ENCODE data around the gene UBE2K. TPM values are rescaled to one million over a fixed set of nuclear protein-coding genes. Genes with fewer than 3 reads are reported as not detected.
"Not testable (repeated sequence)": the region's sequence is repeated elsewhere in the genome, so short reads cannot be mapped to it uniquely, and the experiment has no call there.

Gene UBE2K
- total RNA-seq, 1 donor from 2014 or later: 87.5 TPM

DNA sequence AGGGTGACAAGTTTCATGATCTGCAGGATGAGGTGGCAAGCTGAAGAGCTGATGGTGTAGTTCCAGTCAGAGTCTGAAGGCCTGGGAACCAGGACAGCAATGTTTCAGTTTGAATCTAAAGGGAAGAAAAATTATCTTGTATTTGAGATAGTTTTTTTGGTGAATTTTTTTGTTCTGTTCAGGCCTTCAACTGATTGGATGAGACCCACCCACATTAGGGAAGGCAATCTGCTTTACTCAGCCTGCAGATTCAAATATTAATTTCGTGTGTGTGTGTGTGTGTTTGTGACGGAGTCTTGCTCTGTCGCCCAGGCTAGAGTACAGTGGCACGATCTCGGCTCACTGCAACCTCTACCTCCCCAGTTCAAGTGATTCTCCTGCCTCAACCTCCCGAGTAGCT is 37.2 kb upstream of the UBE2K start:
- H3K27ac Mint-ChIP-seq (ENCODE audit: unreplicated experiment): no peak overlapping the region
- no peaks in the 10 kb centered on the region for H3K36me3 Mint-ChIP-seq (ENCODE audit: low read depth)
- TF ChIP-seq, protein P1, sequence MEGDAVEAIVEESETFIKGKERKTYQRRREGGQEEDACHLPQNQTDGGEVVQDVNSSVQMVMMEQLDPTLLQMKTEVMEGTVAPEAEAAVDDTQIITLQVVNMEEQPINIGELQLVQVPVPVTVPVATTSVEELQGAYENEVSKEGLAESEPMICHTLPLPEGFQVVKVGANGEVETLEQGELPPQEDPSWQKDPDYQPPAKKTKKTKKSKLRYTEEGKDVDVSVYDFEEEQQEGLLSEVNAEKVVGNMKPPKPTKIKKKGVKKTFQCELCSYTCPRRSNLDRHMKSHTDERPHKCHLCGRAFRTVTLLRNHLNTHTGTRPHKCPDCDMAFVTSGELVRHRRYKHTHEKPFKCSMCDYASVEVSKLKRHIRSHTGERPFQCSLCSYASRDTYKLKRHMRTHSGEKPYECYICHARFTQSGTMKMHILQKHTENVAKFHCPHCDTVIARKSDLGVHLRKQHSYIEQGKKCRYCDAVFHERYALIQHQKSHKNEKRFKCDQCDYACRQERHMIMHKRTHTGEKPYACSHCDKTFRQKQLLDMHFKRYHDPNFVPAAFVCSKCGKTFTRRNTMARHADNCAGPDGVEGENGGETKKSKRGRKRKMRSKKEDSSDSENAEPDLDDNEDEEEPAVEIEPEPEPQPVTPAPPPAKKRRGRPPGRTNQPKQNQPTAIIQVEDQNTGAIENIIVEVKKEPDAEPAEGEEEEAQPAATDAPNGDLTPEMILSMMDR (IDR thresholded peaks at IDR 0.05): no peak
- peaks cover 8% of the 10 kb centered on the region for H3K4me1 Mint-ChIP-seq (ENCODE audit: low read depth)
- no peaks in the 10 kb centered on the region for H3K27me3 Mint-ChIP-seq (ENCODE audit: low read depth)
- H3K9me3 Mint-ChIP-seq (ENCODE audit: low read depth): no peaks in the 10 kb centered on the region
- no peak for DNase-seq (ENCODE audit: low spot score)
- no peak overlapping the region for H3K4me3 Mint-ChIP-seq (ENCODE audit: unreplicated experiment)

DNA sequence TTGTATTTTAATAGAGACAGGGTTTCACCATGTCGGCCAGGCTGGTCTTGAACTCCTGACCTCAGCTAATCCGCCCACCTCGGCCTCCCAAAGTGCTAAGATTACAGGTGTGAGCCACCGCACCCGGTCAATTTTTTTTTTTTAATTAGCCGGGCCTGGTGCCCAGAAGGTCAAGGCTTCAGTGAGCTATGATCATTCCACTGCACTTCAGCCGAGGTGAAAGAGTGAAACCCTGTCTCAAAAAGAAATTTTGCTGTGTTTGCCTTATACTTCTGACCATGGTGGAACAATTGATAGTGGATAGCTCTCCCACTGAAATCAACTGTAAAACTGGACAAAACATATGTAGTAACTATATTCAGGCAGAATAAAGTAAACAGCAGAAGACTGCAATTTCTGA is 35.3 kb upstream of the UBE2K start:
- Mint-ChIP-seq H3K27ac (ENCODE audit: unreplicated experiment) (no peak overlapping the region), H3K27me3 (ENCODE audit: low read depth) (no peaks in the 10 kb centered on the region)

DNA sequence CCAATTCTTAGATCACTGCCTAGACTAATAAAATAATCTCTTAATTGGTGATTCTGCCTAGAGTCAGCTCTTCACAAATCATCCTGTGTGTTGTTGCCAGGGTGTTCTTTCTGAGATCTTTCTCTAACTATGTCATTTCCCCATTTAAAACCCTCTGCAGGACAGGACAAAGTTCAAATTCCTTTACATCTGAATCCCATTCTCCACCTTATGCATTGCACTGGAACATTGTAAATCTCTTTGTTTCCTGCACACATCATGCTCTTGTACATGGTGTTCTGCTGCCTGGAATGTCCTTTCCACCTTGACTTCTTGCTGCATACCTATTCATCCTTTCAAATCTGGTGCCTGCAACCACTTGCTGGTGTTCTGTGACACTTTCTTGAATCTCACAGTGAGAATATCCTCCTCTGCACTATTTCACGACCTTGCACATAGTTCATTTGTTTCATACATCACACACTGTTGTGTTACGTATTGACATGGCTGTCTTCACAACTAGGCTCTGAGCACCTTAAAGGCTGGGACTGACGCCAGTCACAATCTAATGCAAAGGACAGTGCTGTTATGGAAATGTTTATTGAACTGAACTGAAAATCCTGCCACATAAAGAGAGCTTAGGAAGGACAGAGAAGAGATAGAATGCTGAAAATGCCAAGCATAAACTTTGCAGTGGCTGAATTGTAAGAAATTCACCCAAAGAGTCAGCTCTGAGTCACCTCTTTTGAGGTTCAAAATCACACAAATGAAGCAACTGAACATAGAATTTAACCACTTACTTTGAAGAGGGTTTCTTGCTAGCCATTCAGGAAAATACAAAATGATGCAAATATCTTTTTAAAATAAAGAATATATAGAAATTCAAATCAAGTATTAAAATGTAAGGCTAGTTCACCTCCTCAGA is 32.9 kb upstream of the UBE2K start:
- no peak for DNase-seq (ENCODE audit: low spot score)
- TF ChIP-seq, protein P1 (IDR thresholded peaks at IDR 0.05): no peak
- no peaks in the 10 kb centered on the region for H3K27me3 Mint-ChIP-seq (ENCODE audit: low read depth)
- peaks cover 8% of the 10 kb centered on the region for H3K4me1 Mint-ChIP-seq (ENCODE audit: low read depth)
- no peak overlapping the region for H3K27ac Mint-ChIP-seq (ENCODE audit: unreplicated experiment)
- H3K9me3 Mint-ChIP-seq (ENCODE audit: low read depth): no peaks in the 10 kb centered on the region
- H3K36me3 Mint-ChIP-seq (ENCODE audit: low read depth): no peaks in the 10 kb centered on the region
- H3K4me3 Mint-ChIP-seq (ENCODE audit: unreplicated experiment): no peak overlapping the region

More for the DNA sequence above, 35.3 kb upstream of the UBE2K start:
- TF ChIP-seq, protein P1 (IDR thresholded peaks at IDR 0.05): no peak
- no peak for DNase-seq (ENCODE audit: low spot score)
- no peaks in the 10 kb centered on the region for H3K9me3 Mint-ChIP-seq (ENCODE audit: low read depth)
- no peaks in the 10 kb centered on the region for H3K36me3 Mint-ChIP-seq (ENCODE audit: low read depth)
- H3K4me3 Mint-ChIP-seq (ENCODE audit: unreplicated experiment): no peak overlapping the region
- H3K4me1 Mint-ChIP-seq (ENCODE audit: low read depth): peaks cover 8% of the 10 kb centered on the region

GRCh38 chr4:39667706-39668105 is 30.2 kb upstream of the UBE2K start:
- H3K27me3 Mint-ChIP-seq (ENCODE audit: low read depth): no peaks in the 10 kb centered on the region
- no peaks in the 10 kb centered on the region for H3K36me3 Mint-ChIP-seq (ENCODE audit: low read depth)
- H3K9me3 Mint-ChIP-seq (ENCODE audit: low read depth): no peaks in the 10 kb centered on the region
- H3K27ac Mint-ChIP-seq (ENCODE audit: unreplicated experiment): no peak overlapping the region
- peaks cover 8% of the 10 kb centered on the region for H3K4me1 Mint-ChIP-seq (ENCODE audit: low read depth)
- TF ChIP-seq, protein P1 (IDR thresholded peaks at IDR 0.05): no peak
- DNase-seq (ENCODE audit: low spot score): no peak
- H3K4me3 Mint-ChIP-seq (ENCODE audit: unreplicated experiment): no peak overlapping the region

DNA sequence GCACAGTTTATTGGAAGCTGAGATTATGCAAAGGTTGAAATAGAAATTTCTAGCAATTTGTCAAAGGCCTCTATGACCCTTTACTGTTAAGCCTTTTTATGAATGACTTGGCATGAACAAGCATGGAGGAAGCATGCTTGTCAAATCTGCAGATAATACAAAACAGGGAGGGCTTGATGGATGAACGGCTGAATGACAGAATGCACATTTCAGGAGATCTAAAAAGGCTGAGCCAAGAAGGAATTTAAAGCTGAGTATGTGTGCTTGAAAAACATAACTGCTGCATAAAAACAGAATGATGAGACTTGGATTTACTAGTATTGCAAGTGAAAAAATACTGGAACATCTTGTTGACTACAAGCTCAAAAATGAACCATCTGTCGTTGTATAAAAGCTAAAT is 29.0 kb upstream of the UBE2K start:
- H3K27ac Mint-ChIP-seq (ENCODE audit: unreplicated experiment): no peak overlapping the region
- no peaks in the 10 kb centered on the region for H3K36me3 Mint-ChIP-seq (ENCODE audit: low read depth)
- TF ChIP-seq, protein P1 (IDR thresholded peaks at IDR 0.05): no peak
- H3K9me3 Mint-ChIP-seq (ENCODE audit: low read depth): no peaks in the 10 kb centered on the region
- H3K27me3 Mint-ChIP-seq (ENCODE audit: low read depth): no peaks in the 10 kb centered on the region
- no peak overlapping the region for H3K4me3 Mint-ChIP-seq (ENCODE audit: unreplicated experiment)
- DNase-seq (ENCODE audit: low spot score): no peak
- H3K4me1 Mint-ChIP-seq (ENCODE audit: low read depth): peaks cover 8% of the 10 kb centered on the region

GRCh38 chr4:39670296-39670695 is 27.6 kb upstream of the UBE2K start:
- DNase-seq (ENCODE audit: low spot score); H3K27me3 Mint-ChIP-seq (ENCODE audit: low read depth); H3K4me3 Mint-ChIP-seq (ENCODE audit: unreplicated experiment); H3K27ac Mint-ChIP-seq (ENCODE audit: unreplicated experiment); H3K4me1 Mint-ChIP-seq (ENCODE audit: low read depth); H3K9me3 Mint-ChIP-seq (ENCODE audit: low read depth); H3K36me3 Mint-ChIP-seq (ENCODE audit: low read depth): not testable (repeated sequence)

GRCh38 chr4:39675681-39676080 is 22.3 kb upstream of the UBE2K start:
- H3K9me3 Mint-ChIP-seq (ENCODE audit: low read depth); H3K4me3 Mint-ChIP-seq (ENCODE audit: unreplicated experiment); H3K36me3 Mint-ChIP-seq (ENCODE audit: low read depth); H3K27ac Mint-ChIP-seq (ENCODE audit: unreplicated experiment); DNase-seq (ENCODE audit: low spot score); H3K27me3 Mint-ChIP-seq (ENCODE audit: low read depth); H3K4me1 Mint-ChIP-seq (ENCODE audit: low read depth): not testable (repeated sequence)

DNA sequence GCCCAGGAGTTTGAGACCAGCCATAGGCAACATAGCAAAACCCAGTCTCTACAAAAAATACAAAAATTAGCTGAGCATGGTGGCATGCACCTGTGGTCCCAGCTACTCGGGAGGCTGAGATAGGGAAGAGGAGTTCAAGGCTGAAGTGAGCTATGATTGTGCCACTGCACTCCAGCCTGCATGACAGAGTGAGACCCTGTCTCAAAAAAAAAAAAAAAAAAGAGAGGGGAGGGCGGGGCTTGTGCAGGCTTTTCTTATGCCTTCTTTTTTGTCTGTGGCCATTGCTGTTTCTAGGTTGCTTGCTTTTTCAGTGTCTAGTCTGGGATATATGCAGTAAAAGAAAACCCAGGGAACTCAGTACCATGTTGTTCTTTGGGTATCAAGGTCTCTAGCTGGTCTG is 16.9 kb upstream of the UBE2K start:
- H3K9me3 Mint-ChIP-seq (ENCODE audit: low read depth); H3K27me3 Mint-ChIP-seq (ENCODE audit: low read depth); H3K4me1 Mint-ChIP-seq (ENCODE audit: low read depth); H3K36me3 Mint-ChIP-seq (ENCODE audit: low read depth); H3K27ac Mint-ChIP-seq (ENCODE audit: unreplicated experiment); H3K4me3 Mint-ChIP-seq (ENCODE audit: unreplicated experiment); DNase-seq (ENCODE audit: low spot score): not testable (repeated sequence)
